Heart right ventricle (tissue), 16 donors: ENCODE results near the gene RBM14. TPM values are rescaled to one million over a fixed set of nuclear protein-coding genes. Genes with fewer than 3 reads are reported as not detected.

Source experiments
- ATAC-seq, 8 donors: fragments of 200-7000 bp; cut with Tn5 transposase; one replicate each; pipeline ENCODE4 v1.9.1; 2020; ENCODE audit warnings: mild to moderate bottlenecking in 8 of 8, moderate library complexity in 8 of 8, moderate number of reproducible peaks in 1 of 8
- DNase-seq, 2 donors: peaks; one replicate each; pipeline ENCODE4 v3.0.0-alpha.2; 2020
- H3K27ac ChIP-seq, 10 donors: fragments of 200-600 bp; sonication (generic) in 2 of 10; one replicate each; pipeline versions ENCODE4 v1.5.0 to v1.8.0; 2020 to 2022; ENCODE audit warnings: mild to moderate bottlenecking in 3 of 10
- H3K27me3 ChIP-seq, 7 donors: fragments of 200-600 bp; one replicate each; pipeline ENCODE4 v1.8.0; 2021 to 2022; ENCODE audit warnings: mild to moderate bottlenecking in 2 of 7
- H3K36me3 ChIP-seq, 9 donors: fragments of 200-600 bp; sonication (generic) in 1 of 9; one replicate each; pipeline versions ENCODE4 v1.5.0 to v1.8.0; 2020 to 2022; ENCODE audit warnings: mild to moderate bottlenecking in 2 of 9
- H3K4me1 ChIP-seq, 9 donors: fragments of 200-600 bp; sonication (generic) in 1 of 9; one replicate each; pipeline versions ENCODE4 v1.5.0 to v1.8.0; 2020 to 2022; ENCODE audit warnings: mild to moderate bottlenecking in 4 of 9
- H3K4me3 ChIP-seq, 10 donors: fragments of 200-600 bp; sonication (generic) in 2 of 10; one replicate each; pipeline versions ENCODE4 v1.5.0 to v1.8.0; 2020 to 2022; ENCODE audit warnings: mild to moderate bottlenecking in 7 of 10, moderate library complexity in 2 of 10
- H3K9me3 ChIP-seq, 11 donors: fragments of 200-600 bp in 10 of 11; sonication (generic) in 2 of 11; one replicate each; pipeline versions ENCODE4 v1.5.0 to v1.8.0; 2013 to 2022; ENCODE audit warnings: mild to moderate bottlenecking in 2 of 11, control low read depth in 1 of 11, moderate library complexity in 1 of 11
- CTCF ChIP-seq, 9 donors: fragments of 200-600 bp; sonication (generic) in 2 of 9; IDR thresholded peaks; one replicate each; pipeline versions ENCODE4 v1.5.0 to v1.8.0; 2021 to 2022; ENCODE audit warnings: antibody characterized with exemption in 9 of 9, mild to moderate bottlenecking in 5 of 9, moderate library complexity in 1 of 9
- WGBS, 2 donors: extraction: QIAGEN DNeasy Blood & Tissue Kit; methylation state at CpG; one replicate each; pipeline ENCODE4 v1.1.7; 2013; ENCODE audit warnings: inconsistent platforms in 1 of 2; 5-methylcytosine and 5-hydroxymethylcytosine counted together
- intact Hi-C, 10 donors: fragments of 100-400 bp; cut with DNase I; formaldehyde crosslinking; loops; one replicate each; pipeline versions ENCODE4 v1.11.1 to v1.14.2; 2022
- polyA plus RNA-seq, 2 donors: library from polyadenylated mRNA; stranded (reverse); fragments of 200-250 nt; gene quantifications; one replicate each; pipeline ENCODE4 v1.2.3, GENCODE V29; 2013
- total RNA-seq, 10 donors: library from RNA; stranded (reverse); fragmentation: NEBNext Ultra II Directional in 3 of 10; extraction: Animal tissue kit (Norgen Biotek cat#: 25700) in 3 of 10; gene quantifications; one replicate each; pipeline versions ENCODE4 v1.2.1 to v1.2.4, GENCODE V29; 2021 to 2023
- donor health status: Arrhythmogenic right ventricular cardiomyopathy.
- donor health status: ischemic (EF 13 %, LVEDD 7.1; RV severe dilation, severe dysfunction).
- donor health status: healthy with polysubstance abuse.
- donor health status: DM: no; HTN: yes; CAD: no.
- donor health status: DM: no; HTN: no; CAD: no.
- donor health status: ischemic (EF 25% LVEDD 6.9; RV normal size, moderate dysfunction).
- donor health status: ischemic (EF 25% LVEDD 5.7; RV mildly dilated, moderate dysfunction).
- donor health status: healthy.
- donor health status: DM: yes; HTN: yes; CAD: no.
- donor health status: Ischemic cardiomyopathy.
- donor health status: ischemic (EF 35%, LVEDD 5.7; RV mildly dilated, moderate dysfunction).
- donor health status: nonischemic (EF 11% LVEDD 7.7; RV severe dilation, severe dysfunction).
- donor health status: DM: yes; HTN: yes; CAD: no.
- donor health status: PGD.
- donor health status: ischemic (EF 29% LVEDD 5.4; RV normal size, mild dysfunction).
- donor health status: nonischemic (EF 23%, LVEDD 6.1; RV moderate dilation, normal function).

RBM14 gene
- total and polyA plus RNA-seq, 12 donors: 16.2 to 49.7 (median 28.3) TPM

GRCh38 chr11:66663741-66664296 lies 47.4 kb downstream of the RBM14 start:
- no peak overlapping the region for H3K4me3 ChIP-seq
- intact Hi-C loops: no loop called here
- no peaks in the 10 kb centered on the region for H3K27me3 ChIP-seq
- DNase-seq (no peak), ATAC-seq (peak in 2 of 8 donors; percentile 34 to 52)
- H3K27ac ChIP-seq: no peak overlapping the region
- WGBS, 2 donors: 58 to 79% methylated on average over 1 of the region's 1 CpG
- no peaks in the 10 kb centered on the region for H3K9me3 ChIP-seq
- H3K4me1 ChIP-seq: peaks cover 0 to 20% (median 0%) of the 10 kb centered on the region in 9 donors
- H3K36me3 ChIP-seq: peaks cover 0 to 95% (median 24%) of the 10 kb centered on the region in 9 donors
- no peak for TF ChIP-seq CTCF (IDR thresholded peaks at IDR 0.05)

GRCh38 chr11:66665369-66665768 lies 48.9 kb downstream of the RBM14 start:
- H3K4me3 ChIP-seq: no peak overlapping the region
- intact Hi-C loops: no loop called here
- no peak overlapping the region for H3K27ac ChIP-seq
- WGBS, 2 donors: 87 to 88% methylated on average over 11 of the region's 11 CpGs
- no peak for ATAC-seq
- TF ChIP-seq CTCF (IDR thresholded peaks at IDR 0.05): no peak
- no peak for DNase-seq
- peaks cover 0 to 90% (median 24%) of the 10 kb centered on the region in 9 donors for H3K36me3 ChIP-seq
- no peaks in the 10 kb centered on the region for H3K9me3 ChIP-seq
- H3K4me1 ChIP-seq: peaks cover 0 to 13% (median 0%) of the 10 kb centered on the region in 9 donors
- H3K27me3 ChIP-seq: no peaks in the 10 kb centered on the region

- peaks cover 0 to 52% (median 23%) of the 10 kb centered on the region in 9 donors for H3K4me1 ChIP-seq
- no peak overlapping the region for H3K4me3 ChIP-seq
- ATAC-seq (peak in 2 of 8 donors; percentile 43 to 44), DNase-seq (no peak)
- intact Hi-C loops: no loop called here
- no peaks in the 10 kb centered on the region for H3K9me3 ChIP-seq
- TF ChIP-seq CTCF (IDR thresholded peaks at IDR 0.05): no peak
- no peak overlapping the region for H3K27ac ChIP-seq
- H3K27me3 ChIP-seq: no peaks in the 10 kb centered on the region
- peaks cover 0 to 39% (median 24%) of the 10 kb centered on the region in 9 donors for H3K36me3 ChIP-seq
- WGBS, 2 donors: 57 to 63% methylated on average over 5 of the region's 5 CpGs
Observed at GRCh38 chr11:66670816-66671215, 54.4 kb downstream of the RBM14 start.

DNA sequence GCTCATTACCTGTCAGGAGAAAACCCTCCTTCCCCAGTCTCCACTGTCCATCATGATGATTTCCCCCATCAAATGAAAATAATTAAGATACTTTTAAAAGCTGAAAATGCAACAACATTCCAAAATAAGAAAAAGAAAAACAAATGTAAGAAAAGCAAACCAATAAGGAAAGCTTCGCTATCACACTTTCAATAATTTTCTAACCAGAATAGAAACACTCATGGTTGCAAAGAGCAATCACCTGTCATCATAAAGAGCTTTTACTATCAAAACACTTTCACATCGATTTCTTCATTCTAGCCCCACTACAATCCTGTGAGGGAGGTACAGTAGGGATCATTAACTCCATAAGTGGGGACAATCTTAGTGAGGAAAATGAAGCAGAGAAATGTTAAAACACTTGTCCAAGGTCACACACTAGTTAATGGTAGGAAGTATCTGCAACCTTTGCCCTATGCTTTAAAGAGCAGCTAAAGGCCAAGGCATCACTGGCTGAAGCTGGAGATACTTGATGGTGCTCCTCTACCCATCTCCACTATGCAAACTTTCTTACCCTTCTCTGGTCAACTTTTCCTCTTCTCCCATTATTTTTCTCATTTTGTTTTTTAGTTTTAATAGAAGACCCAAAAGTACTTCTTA lies 58.7 kb downstream of the RBM14 start:
- WGBS, 2 donors: 67 to 78% methylated on average over 2 of the region's 2 CpGs
- TF ChIP-seq CTCF (IDR thresholded peaks at IDR 0.05): no peak
- no peaks in the 10 kb centered on the region for H3K9me3 ChIP-seq
- intact Hi-C loops: loop anchor here in 7 of 10 donors (5.0 kb wide), 8 partner anchors 33 to 268 kb away; partner anchors contain the start of genes RBM4 (in 2 of the 7), CCDC87 (in 1 of the 7), CCS (in 1 of the 7) and RBM14 (in 1 of the 7)
- peaks cover 0 to 6% (median 0%) of the 10 kb centered on the region in 9 donors for H3K36me3 ChIP-seq
- peak overlapping the region in 1 of 10 donors; percentile 94 for H3K4me3 ChIP-seq
- DNase-seq: no peak
- peaks cover 7 to 61% (median 38%) of the 10 kb centered on the region in 9 donors for H3K4me1 ChIP-seq
- H3K27ac ChIP-seq: no peak overlapping the region
- ATAC-seq: no peak
- H3K27me3 ChIP-seq: no peaks in the 10 kb centered on the region
